Heart left ventricle (tissue), 13 donors: Measurements from ENCODE around the gene IGFBP7.

ENCODE experiments used
- CTCF ChIP-seq, 12 donors: fragments of 200-600 bp; sonication (generic) in 4 of 12; IDR thresholded peaks; one replicate each; pipeline versions ENCODE4 v1.5.0 to v1.8.0; 2018 to 2022; ENCODE audit warnings: antibody characterized with exemption in 12 of 12, mild to moderate bottlenecking in 5 of 12
- POLR2A ChIP-seq, 2 donors: fragments of 450-650 bp; IDR thresholded peaks; one replicate each; pipeline ENCODE4 v1.6.1; 2017; ENCODE audit warnings: antibody characterized with exemption in 2 of 2, mild to moderate bottlenecking in 2 of 2, moderate library complexity in 2 of 2
- donor health status: ischemic (EF 13 %, LVEDD 7.1; RV severe dilation, severe dysfunction).
- donor health status: DM: no; HTN: yes; CAD: no.
- donor health status: DM: no; HTN: no; CAD: no.
- donor health status: ischemic (EF 25% LVEDD 6.9; RV normal size, moderate dysfunction).
- donor health status: ischemic (EF 25% LVEDD 5.7; RV mildly dilated, moderate dysfunction).
- donor health status: ischemic (EF 35%, LVEDD 5.7; RV mildly dilated, moderate dysfunction).
- donor health status: nonischemic (EF 11% LVEDD 7.7; RV severe dilation, severe dysfunction).
- donor health status: DM: yes; HTN: yes; CAD: no.
- donor health status: PGD.
- donor health status: ischemic (EF 29% LVEDD 5.4; RV normal size, mild dysfunction).
- donor health status: nonischemic (EF 23%, LVEDD 6.1; RV moderate dilation, normal function).

DNA sequence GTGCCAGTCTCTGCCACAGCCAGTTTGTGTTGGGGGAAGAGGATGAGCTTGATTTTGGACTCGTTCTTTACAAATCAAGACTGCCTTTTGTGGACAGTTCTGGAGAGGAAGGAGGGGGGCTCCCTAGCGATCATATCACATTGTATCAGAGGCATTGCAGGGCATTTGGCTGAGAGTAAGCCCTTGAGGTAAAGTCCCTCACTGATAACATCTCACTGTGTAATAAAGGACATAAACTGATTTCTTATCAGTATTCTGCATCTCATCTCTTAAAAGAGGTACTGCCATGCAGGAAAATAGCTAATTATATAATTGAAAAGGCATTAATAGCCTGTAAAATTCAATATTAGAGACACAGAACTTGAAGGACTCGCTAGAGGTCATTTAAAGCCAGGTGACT is 6.1 kb upstream of the IGFBP7 start:
- TF ChIP-seq POLR2A (IDR thresholded peaks at IDR 0.05) (no peak), CTCF (IDR thresholded peaks at IDR 0.05) (no peak)
